Endothelial cell of umbilical vein (primary cell): Measurements from ENCODE around the gene SLC44A3. TPM values are rescaled to one million over a fixed set of nuclear protein-coding genes. Genes with fewer than 3 reads are reported as not detected.

Experiments
- BruUV-seq: library from RNA; stranded (reverse); fragments of 400-500 nt; replicated peaks from 2 replicates; lab custom pipeline; 2021; lab: Mats Ljungman, UMichigan
- CTCF ChIA-PET: fragments of 300-600, 350-600 bp; sonication (Branson Sonifier 250); formaldehyde crosslinking; loops from one replicate; lab custom pipeline; 2021; ENCODE audit warnings: antibody characterized with exemption, inconsistent platforms; lab: Charles Lee
- POLR2A ChIA-PET: fragments of 300-600, 350-600 bp; sonication (Branson Sonifier 250); formaldehyde crosslinking; loops from one replicate; lab custom pipeline; 2021; ENCODE audit warnings: antibody characterized with exemption, inconsistent platforms; lab: Charles Lee
- DNase-seq: peaks from one replicate; pipeline ENCODE4 v3.0.0-alpha.2; 2011; ENCODE audit warnings: low read depth, low spot score
- FAIRE-seq: peaks from 2 replicates; lab custom pipeline; 2011; peaks lifted over from hg19 to GRCh38; lab: Jason Lieb, UNC
- H2AFZ ChIP-seq: 2 replicates; pipeline ENCODE4 v1.6.0; 2012; ENCODE audit warnings: low read depth, low read length, control low read depth, inconsistent platforms
- H3K27ac ChIP-seq: 2 replicates; pipeline ENCODE4 v1.5.1; 2011; ENCODE audit warnings: low read depth, mild to moderate bottlenecking, control low read depth, low read length, moderate library complexity; ENCODE audit not compliant: insufficient read depth
- H3K27me3 ChIP-seq, 2 experiments: 2 replicates each; pipeline versions ENCODE4 v1.6.0 to v1.6.1; 2011; ENCODE audit warnings: low read length in 2 of 2, mixed read lengths in 1 of 2; ENCODE audit not compliant: control insufficient read depth in 2 of 2, insufficient read depth in 2 of 2
- H3K36me3 ChIP-seq, 2 experiments: 2 replicates in 1 of 2; 3 replicates in 1 of 2; pipeline ENCODE4 v1.5.1; 2011; ENCODE audit warnings: low read length in 2 of 2, mild to moderate bottlenecking in 1 of 2, moderate library complexity in 1 of 2; ENCODE audit not compliant: control insufficient read depth in 2 of 2, insufficient read depth in 2 of 2; ENCODE audit errors: extremely low read depth in 1 of 2
- H3K4me1 ChIP-seq: 3 replicates; pipeline ENCODE4 v1.5.1; 2011; ENCODE audit warnings: mild to moderate bottlenecking, low read length; ENCODE audit not compliant: control insufficient read depth, insufficient read depth; ENCODE audit errors: extremely low read depth
- H3K4me2 ChIP-seq: 2 replicates; pipeline ENCODE4 v1.6.1; 2011; ENCODE audit warnings: low read length, control low read depth, mixed read lengths; ENCODE audit not compliant: insufficient read depth
- H3K4me3 ChIP-seq, 3 experiments: fragments of 200-600 bp in 1 of 3; sonication (generic), shearing (Covaris generic) in 1 of 3; replicated peaks in 1 of 3; 2 replicates each; pipeline ENCODE4 v1.5.1; 2011 to 2016; ENCODE audit warnings: control low read depth in 3 of 3, low read length in 3 of 3, mild to moderate bottlenecking in 2 of 3, inconsistent platforms in 1 of 3, low read depth in 1 of 3, moderate library complexity in 1 of 3; ENCODE audit not compliant: insufficient read depth in 1 of 3
- H3K79me2 ChIP-seq: 2 replicates; pipeline ENCODE4 v1.6.0; 2012; ENCODE audit warnings: low read length, inconsistent platforms; ENCODE audit not compliant: control insufficient read depth, insufficient read depth
- H3K9ac ChIP-seq: replicated peaks from 2 replicates; pipeline ENCODE3; 2011; ENCODE audit warnings: low read length, control low read depth; ENCODE audit not compliant: insufficient read depth; ENCODE audit errors: extremely low read depth
- H3K9me1 ChIP-seq: replicated peaks from 3 replicates; pipeline ENCODE4 v1.6.0; 2011; ENCODE audit warnings: mild to moderate bottlenecking, low read length; ENCODE audit not compliant: control insufficient read depth, insufficient read depth; ENCODE audit errors: extremely low read depth
- H3K9me3 ChIP-seq: replicated peaks from 2 replicates; pipeline ENCODE4 v1.5.1; 2012; ENCODE audit warnings: low read length, inconsistent platforms; ENCODE audit not compliant: control insufficient read depth, insufficient read depth
- H4K20me1 ChIP-seq: replicated peaks from 2 replicates; pipeline ENCODE3; 2011; ENCODE audit warnings: mild to moderate bottlenecking, low read length; ENCODE audit not compliant: control insufficient read depth, insufficient read depth; ENCODE audit errors: extremely low read depth
- EZH2 ChIP-seq: IDR thresholded peaks from 2 replicates; pipeline ENCODE4 v1.6.1; 2012; ENCODE audit warnings: borderline replicate concordance, low read depth, mild to moderate bottlenecking, moderate library complexity, low read length, inconsistent platforms; ENCODE audit not compliant: severe bottlenecking
- FOS ChIP-seq: IDR thresholded peaks from 2 replicates; pipeline ENCODE4 v1.6.1; 2011; ENCODE audit warnings: mild to moderate bottlenecking, low read length, moderate library complexity, borderline replicate concordance; ENCODE audit not compliant: insufficient read depth
- GATA2 ChIP-seq: IDR thresholded peaks from 2 replicates; pipeline ENCODE4 v1.7.0; 2011; ENCODE audit warnings: low read depth, mild to moderate bottlenecking, moderate library complexity, mixed read lengths, low read length; ENCODE audit not compliant: insufficient read length, insufficient read depth
- JUN ChIP-seq: IDR thresholded peaks from 2 replicates; pipeline ENCODE4 v1.6.1; 2011; ENCODE audit warnings: borderline replicate concordance, low read depth; ENCODE audit not compliant: insufficient read length, insufficient read depth
- POLR2AphosphoS5 ChIP-seq: IDR thresholded peaks from 2 replicates; pipeline ENCODE4 v1.6.1; 2012; ENCODE audit warnings: low read depth, mild to moderate bottlenecking, control low read depth, low read length, moderate library complexity; ENCODE audit not compliant: insufficient read depth
- dilution Hi-C: fragments of 300-500 bp; cut with MboI; formaldehyde crosslinking; loops from one replicate; pipeline ENCODE4 v1.15.0; 2019; ENCODE audit warnings: low sequenced_read_pairs; ENCODE audit not compliant: extremely low pct_ligation_motif_present
- intact Hi-C: fragments of 100-400 bp; cut with micrococcal nuclease; formaldehyde crosslinking; loops from one replicate; pipeline ENCODE4 v1.10.0; 2022
- polyA plus RNA-seq, 4 experiments: library from polyadenylated mRNA; depleted of rRNA in 3 of 4; stranded (reverse) in 3 of 4; unstranded in 1 of 4; fragments of >200 nt; gene quantifications; 2 replicates each; pipeline versions ENCODE4 v1.2.1 to v1.2.3, GENCODE V29; 2011 to 2012; ENCODE audit warnings: missing spikeins in 1 of 4
- total RNA-seq: library from RNA; stranded (reverse); gene quantifications from 2 replicates; pipeline ENCODE4 v1.2.3, GENCODE V29; 2021
- TF ChIP-seq, protein P1 (sequence below), 2 donors: IDR thresholded peaks; 1 replicate in 1 of 2; 2 replicates in 1 of 2; pipeline ENCODE4 v1.5.1; 2011; ENCODE audit warnings: low read length in 2 of 2, mild to moderate bottlenecking in 2 of 2, moderate library complexity in 2 of 2, control low read depth in 1 of 2, inconsistent platforms in 1 of 2, low read depth in 1 of 2; ENCODE audit not compliant: insufficient read depth in 1 of 2; ENCODE audit errors: extremely low read depth in 1 of 2
- TF ChIP-seq, protein P2 (sequence below): IDR thresholded peaks from 2 replicates; pipeline ENCODE4 v1.6.1; 2011; ENCODE audit not compliant: insufficient read depth, insufficient read length

Gene SLC44A3
- total and polyA plus RNA-seq, 2 donors (not counting 3 experiments of a cell fraction or from before 2014, with no cell fraction given): 0.29 to 0.42 TPM

DNA sequence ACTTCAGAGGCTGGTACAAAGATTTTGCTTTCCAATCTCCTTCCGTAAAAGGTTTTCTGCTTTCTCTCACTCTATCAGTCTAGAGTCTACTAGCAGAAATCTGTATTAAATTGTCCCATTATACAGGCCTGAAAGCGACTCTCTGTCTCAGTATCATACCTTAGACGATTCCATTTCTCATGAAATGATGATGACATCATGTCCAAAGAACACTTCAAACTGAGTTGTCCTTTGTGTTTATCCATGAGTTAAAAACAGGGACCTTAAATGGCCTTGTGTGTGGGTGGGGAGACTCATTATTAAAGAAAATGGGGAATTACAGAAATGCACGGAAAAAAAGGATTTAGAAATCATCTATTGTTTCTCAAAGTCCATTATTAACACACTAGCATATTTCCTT lies 21.0 kb upstream of the SLC44A3 start:
- no peak overlapping the region for H3K4me2 ChIP-seq
- no peak overlapping the region for H3K4me3 ChIP-seq
- no peaks in the 10 kb centered on the region for H3K79me2 ChIP-seq
- DNase-seq (no peak), FAIRE-seq (no peak)
- intact Hi-C loops (no loop called here), dilution Hi-C loops (no loop called here)
- CTCF ChIA-PET: interaction anchor here (1.3 kb wide), 1 partner anchor 318 kb away, joined by 4 read pairs; no protein-coding TSS in a partner anchor
- TF ChIP-seq POLR2AphosphoS5 (no peak), FOS (no peak), JUN (no peak), EZH2 (no peak), GATA2 (no peak)
- TF ChIP-seq, protein P1, sequence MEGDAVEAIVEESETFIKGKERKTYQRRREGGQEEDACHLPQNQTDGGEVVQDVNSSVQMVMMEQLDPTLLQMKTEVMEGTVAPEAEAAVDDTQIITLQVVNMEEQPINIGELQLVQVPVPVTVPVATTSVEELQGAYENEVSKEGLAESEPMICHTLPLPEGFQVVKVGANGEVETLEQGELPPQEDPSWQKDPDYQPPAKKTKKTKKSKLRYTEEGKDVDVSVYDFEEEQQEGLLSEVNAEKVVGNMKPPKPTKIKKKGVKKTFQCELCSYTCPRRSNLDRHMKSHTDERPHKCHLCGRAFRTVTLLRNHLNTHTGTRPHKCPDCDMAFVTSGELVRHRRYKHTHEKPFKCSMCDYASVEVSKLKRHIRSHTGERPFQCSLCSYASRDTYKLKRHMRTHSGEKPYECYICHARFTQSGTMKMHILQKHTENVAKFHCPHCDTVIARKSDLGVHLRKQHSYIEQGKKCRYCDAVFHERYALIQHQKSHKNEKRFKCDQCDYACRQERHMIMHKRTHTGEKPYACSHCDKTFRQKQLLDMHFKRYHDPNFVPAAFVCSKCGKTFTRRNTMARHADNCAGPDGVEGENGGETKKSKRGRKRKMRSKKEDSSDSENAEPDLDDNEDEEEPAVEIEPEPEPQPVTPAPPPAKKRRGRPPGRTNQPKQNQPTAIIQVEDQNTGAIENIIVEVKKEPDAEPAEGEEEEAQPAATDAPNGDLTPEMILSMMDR (IDR thresholded peaks at IDR 0.05; ENCODE audit: extremely low read depth in 1 of 2, insufficient read depth in 1 of 2, low read depth in 1 of 2, low read length in 2 of 2): no peak
- TF ChIP-seq, protein P2, sequence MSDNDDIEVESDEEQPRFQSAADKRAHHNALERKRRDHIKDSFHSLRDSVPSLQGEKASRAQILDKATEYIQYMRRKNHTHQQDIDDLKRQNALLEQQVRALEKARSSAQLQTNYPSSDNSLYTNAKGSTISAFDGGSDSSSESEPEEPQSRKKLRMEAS: no peak
- H3K4me1 ChIP-seq: peaks cover 28% of the 10 kb centered on the region
- no peaks in the 10 kb centered on the region for H3K36me3 ChIP-seq
- no peaks in the 10 kb centered on the region for H3K27me3 ChIP-seq
- no peaks in the 10 kb centered on the region for H4K20me1 ChIP-seq
- H3K9me3 ChIP-seq: no peaks in the 10 kb centered on the region
- H2AFZ ChIP-seq: no peak overlapping the region
- BruUV-seq: no TSS peak
- POLR2A ChIA-PET: no interaction called here
- H3K27ac ChIP-seq: no peak overlapping the region
- no peaks in the 10 kb centered on the region for H3K9me1 ChIP-seq
- no peak overlapping the region for H3K9ac ChIP-seq
